KMS-11 (cell line): ENCODE data around the gene BRMS1L.
A peak's percentile ranks its signal among the peaks of the same experiment; 100 is the strongest.

ENCODE experiments used
- H2AFZ ChIP-seq: fragments of 200-600 bp; sonication (generic); 2 replicates; pipeline ENCODE4 v1.6.1; 2016; ENCODE audit warnings: antibody characterized with exemption, mixed run types, low read depth
- H3K27ac ChIP-seq: fragments of 200-600 bp; sonication (generic); 2 replicates; pipeline ENCODE4 v1.6.1; 2016; ENCODE audit warnings: mild to moderate bottlenecking, mixed run types
- H3K27me3 ChIP-seq: fragments of 200-600 bp; sonication (generic); 2 replicates; pipeline ENCODE4 v1.6.1; 2017; ENCODE audit warnings: mild to moderate bottlenecking, low read depth, mixed run types, moderate library complexity; ENCODE audit not compliant: insufficient read depth
- H3K36me3 ChIP-seq: fragments of 200-600 bp; sonication (generic); 2 replicates; pipeline ENCODE4 v1.6.1; 2017; ENCODE audit warnings: mild to moderate bottlenecking, mixed run types; ENCODE audit not compliant: insufficient read depth
- H3K4me1 ChIP-seq: fragments of 200-600 bp; sonication (generic); 2 replicates; pipeline ENCODE4 v1.6.1; 2016; ENCODE audit warnings: mild to moderate bottlenecking, low read depth, mixed run types; ENCODE audit not compliant: poor library complexity, severe bottlenecking
- H3K4me2 ChIP-seq: fragments of 200-600 bp; sonication (generic); 2 replicates; pipeline ENCODE4 v1.7.0; 2016; ENCODE audit warnings: mild to moderate bottlenecking, mixed run types
- H3K4me3 ChIP-seq: fragments of 200-600 bp; sonication (generic); IDR thresholded peaks from 2 replicates; pipeline ENCODE4 v1.6.1; 2017; ENCODE audit warnings: low read depth, low read length, mixed read lengths; ENCODE audit not compliant: insufficient read depth
- H3K79me2 ChIP-seq: fragments of 200-600 bp; sonication (generic); 2 replicates; pipeline ENCODE4 v1.6.1; 2016; ENCODE audit warnings: low read depth, mixed run types; ENCODE audit not compliant: insufficient read depth
- H3K9ac ChIP-seq: fragments of 200-600 bp; sonication (generic); 2 replicates; pipeline ENCODE4 v1.6.1; 2016; ENCODE audit warnings: mild to moderate bottlenecking, mixed run types
- H4K20me1 ChIP-seq: fragments of 200-600 bp; sonication (generic); 2 replicates; pipeline ENCODE4 v1.6.1; 2016; ENCODE audit warnings: mild to moderate bottlenecking, mixed run types; ENCODE audit not compliant: insufficient read depth
- TF ChIP-seq, protein P1 (sequence below): fragments of 200-600 bp; sonication (generic); conservative IDR thresholded peaks from 2 replicates; pipeline ENCODE4 v1.6.1; 2017; ENCODE audit warnings: low read depth, mild to moderate bottlenecking, antibody characterized with exemption, low read length, moderate library complexity, mixed read lengths

BRMS1L gene

GRCh38 chr14:35853225-35853624 lies 27.1 kb downstream of the BRMS1L start:
- Histone ChIP-seq H2AFZ (no peak overlapping the region), H4K20me1 (no peaks in the 10 kb centered on the region), H3K79me2 (no peaks in the 10 kb centered on the region), H3K27me3 (no peaks in the 10 kb centered on the region), H3K36me3 (no peaks in the 10 kb centered on the region), H3K4me2 (no peak overlapping the region), H3K4me1 (peaks cover 41% of the 10 kb centered on the region), H3K4me3 (no peak overlapping the region), H3K9ac (no peak overlapping the region), H3K27ac (no peak overlapping the region)
- TF ChIP-seq, protein P1, sequence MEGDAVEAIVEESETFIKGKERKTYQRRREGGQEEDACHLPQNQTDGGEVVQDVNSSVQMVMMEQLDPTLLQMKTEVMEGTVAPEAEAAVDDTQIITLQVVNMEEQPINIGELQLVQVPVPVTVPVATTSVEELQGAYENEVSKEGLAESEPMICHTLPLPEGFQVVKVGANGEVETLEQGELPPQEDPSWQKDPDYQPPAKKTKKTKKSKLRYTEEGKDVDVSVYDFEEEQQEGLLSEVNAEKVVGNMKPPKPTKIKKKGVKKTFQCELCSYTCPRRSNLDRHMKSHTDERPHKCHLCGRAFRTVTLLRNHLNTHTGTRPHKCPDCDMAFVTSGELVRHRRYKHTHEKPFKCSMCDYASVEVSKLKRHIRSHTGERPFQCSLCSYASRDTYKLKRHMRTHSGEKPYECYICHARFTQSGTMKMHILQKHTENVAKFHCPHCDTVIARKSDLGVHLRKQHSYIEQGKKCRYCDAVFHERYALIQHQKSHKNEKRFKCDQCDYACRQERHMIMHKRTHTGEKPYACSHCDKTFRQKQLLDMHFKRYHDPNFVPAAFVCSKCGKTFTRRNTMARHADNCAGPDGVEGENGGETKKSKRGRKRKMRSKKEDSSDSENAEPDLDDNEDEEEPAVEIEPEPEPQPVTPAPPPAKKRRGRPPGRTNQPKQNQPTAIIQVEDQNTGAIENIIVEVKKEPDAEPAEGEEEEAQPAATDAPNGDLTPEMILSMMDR, result no peak

- Histone ChIP-seq H3K27ac (peak overlapping the region; percentile 97; the same call in 1 of the 2 replicates), H3K4me2 (peak overlapping the region; percentile 84; the same call in 1 of the 2 replicates)
These were observed 28.6 kb downstream of the BRMS1L start for GRCh38 chr14:35854696-35855270.

GRCh38 chr14:35855876-35856481 lies 29.8 kb downstream of the BRMS1L start:
- Histone ChIP-seq H2AFZ (peak overlapping the region; percentile 22; the same call in 1 of the 2 replicates), H3K4me2 (peak overlapping the region; percentile 84), H3K27me3 (no peaks in the 10 kb centered on the region), H3K79me2 (no peaks in the 10 kb centered on the region), H3K4me1 (peaks cover 65% of the 10 kb centered on the region), H3K4me3 (no peak overlapping the region), H3K36me3 (no peaks in the 10 kb centered on the region), H3K27ac (peak overlapping the region; percentile 97), H4K20me1 (no peaks in the 10 kb centered on the region), H3K9ac (peak overlapping the region; percentile 71; the same call in 1 of the 2 replicates)
- TF ChIP-seq, protein P1, result no peak

More at GRCh38 chr14:35854696-35855270, 28.6 kb downstream of the BRMS1L start:
- TF ChIP-seq, protein P1, result no peak
- Histone ChIP-seq H3K4me1 (peaks cover 53% of the 10 kb centered on the region), H3K27me3 (no peaks in the 10 kb centered on the region), H3K79me2 (no peaks in the 10 kb centered on the region), H2AFZ (no peak overlapping the region), H4K20me1 (no peaks in the 10 kb centered on the region), H3K36me3 (no peaks in the 10 kb centered on the region), H3K4me3 (no peak overlapping the region), H3K9ac (no peak overlapping the region)

GRCh38 chr14:35858521-35859209 lies 32.5 kb downstream of the BRMS1L start:
- no peaks in the 10 kb centered on the region for H3K27me3 ChIP-seq
- H2AFZ ChIP-seq, result no peak overlapping the region
- no peaks in the 10 kb centered on the region for H4K20me1 ChIP-seq
- H3K79me2 ChIP-seq, result no peaks in the 10 kb centered on the region
- no peaks in the 10 kb centered on the region for H3K36me3 ChIP-seq
- no peak overlapping the region for H3K4me3 ChIP-seq
- no peak overlapping the region for H3K9ac ChIP-seq
- H3K27ac ChIP-seq, result no peak overlapping the region
- H3K4me1 ChIP-seq, result peaks cover 71% of the 10 kb centered on the region
- TF ChIP-seq, protein P1, result no peak
- no peak overlapping the region for H3K4me2 ChIP-seq
